SW480 (cell line): ENCODE results near the gene HIBADH.
A peak's percentile ranks its signal among the peaks of the same experiment; 100 is the strongest.

Experiments
- DNase-seq: peaks from one replicate; pipeline ENCODE4 v3.0.0-alpha.2; 2016; ENCODE audit warnings: low spot score

The HIBADH gene

DNA sequence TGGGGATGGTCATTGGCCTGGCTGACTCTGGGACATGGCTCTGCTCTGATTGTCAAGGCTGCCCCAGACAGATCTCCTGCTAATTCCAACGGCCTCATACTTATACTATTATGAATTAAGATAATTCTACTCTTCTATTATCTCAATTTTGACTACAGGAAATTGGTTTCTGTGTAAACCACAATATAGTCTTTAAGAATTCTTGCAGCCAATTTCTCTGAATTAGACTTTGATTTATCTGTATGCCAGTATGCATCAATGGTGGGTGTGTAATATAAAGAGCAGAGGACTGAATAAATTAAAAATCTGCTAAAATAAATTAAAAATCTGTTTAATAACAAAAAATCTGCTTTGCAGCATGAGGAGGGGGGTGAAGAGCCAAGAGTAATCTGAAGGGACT lies 27.0 kb downstream of the HIBADH start:
- no peak for DNase-seq

DNA sequence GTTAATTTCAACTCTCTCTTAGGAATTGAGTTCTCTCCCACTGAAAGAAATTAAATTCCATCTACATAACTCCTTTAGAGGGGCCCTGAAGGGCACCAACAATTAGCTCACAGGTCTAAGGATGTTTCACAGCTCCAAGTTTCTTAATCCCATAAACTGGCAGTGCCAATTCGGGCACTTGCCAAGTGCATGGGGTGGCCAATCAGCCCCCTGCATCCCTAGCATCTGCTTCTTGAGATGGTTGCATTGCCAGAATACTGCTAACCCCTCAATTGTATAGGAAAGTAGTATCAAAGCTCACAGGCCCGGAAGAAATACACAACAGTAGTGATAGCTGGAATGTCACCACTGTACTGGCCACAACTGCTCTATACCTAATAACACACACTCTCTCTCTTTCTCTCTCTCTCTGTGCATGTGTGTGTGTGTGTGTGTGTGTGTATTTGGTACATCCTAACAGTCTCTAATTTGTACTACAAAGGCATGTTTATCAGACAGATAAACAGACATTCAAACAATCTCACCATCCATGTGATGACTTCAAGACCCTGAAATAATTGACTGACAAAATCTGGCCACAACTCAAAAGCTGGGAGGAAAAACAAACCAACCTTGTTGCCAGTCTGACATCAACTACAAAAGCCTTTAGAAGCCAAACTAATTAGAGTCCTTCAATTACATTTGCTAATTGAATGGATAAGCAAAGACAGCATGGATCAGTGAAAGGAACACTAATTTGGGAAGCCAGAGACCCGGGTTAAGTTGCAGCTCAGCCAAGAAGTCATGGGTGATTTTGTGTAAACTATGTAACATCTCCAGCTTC lies 27.8 kb downstream of the HIBADH start:
- no peak for DNase-seq

DNA sequence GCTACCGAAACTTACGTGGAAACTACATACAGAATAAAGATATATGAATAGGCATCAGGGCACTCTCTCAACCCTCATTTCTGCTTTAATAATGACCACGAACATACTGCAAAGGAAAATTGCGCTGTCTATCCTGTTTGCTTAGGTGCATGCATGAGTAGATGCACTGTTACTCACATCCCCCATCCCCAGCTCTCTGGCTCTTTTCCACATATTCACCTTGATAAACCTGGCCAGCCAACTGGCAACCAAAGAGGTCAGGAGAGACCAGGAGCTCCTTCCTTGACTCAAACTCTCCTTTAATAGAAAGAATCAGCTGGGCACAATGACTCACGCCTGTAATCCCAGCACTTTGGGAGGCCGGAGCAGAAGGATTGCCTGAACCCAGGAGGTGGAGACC lies 29.6 kb downstream of the HIBADH start:
- DNase-seq, result no peak

DNA sequence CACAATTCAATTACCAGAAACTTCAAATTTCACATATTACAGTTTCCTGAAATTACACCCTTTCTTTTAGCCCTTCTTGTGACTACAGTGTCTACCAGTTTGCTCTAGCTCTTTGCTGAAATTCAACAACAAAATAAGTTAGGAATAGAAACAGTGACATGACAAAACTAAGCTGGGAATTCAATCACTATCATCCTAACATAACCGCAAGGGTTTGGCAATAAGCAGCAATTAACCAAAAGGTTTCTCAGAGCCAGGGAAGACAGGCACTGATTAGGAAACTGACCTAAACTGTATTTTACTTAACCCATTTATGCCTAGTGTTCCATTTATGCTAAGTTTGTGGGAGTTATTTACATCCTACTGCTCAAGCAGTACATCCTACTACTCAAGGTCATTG lies 31.3 kb downstream of the HIBADH start:
- DNase-seq, result no peak

DNA sequence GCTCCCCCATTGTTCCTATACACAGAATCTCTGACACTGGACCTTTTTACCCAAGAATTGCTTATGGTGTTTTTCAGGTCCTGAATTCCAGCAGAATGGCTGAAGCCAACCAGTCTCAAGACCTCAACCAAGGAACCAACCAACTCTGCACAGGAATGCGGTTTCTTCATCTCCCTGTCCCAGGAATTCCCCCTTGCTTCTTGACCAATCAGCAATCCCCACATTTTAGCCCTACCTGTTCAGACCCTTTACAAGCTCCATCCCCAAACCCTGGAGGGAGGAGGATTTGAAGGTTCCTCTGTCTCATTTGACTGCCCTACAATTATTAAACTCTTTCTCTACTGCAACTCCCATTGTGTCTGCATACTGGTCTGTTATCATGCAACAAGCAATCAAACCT lies 35.5 kb downstream of the HIBADH start:
- DNase-seq, result no peak

DNA sequence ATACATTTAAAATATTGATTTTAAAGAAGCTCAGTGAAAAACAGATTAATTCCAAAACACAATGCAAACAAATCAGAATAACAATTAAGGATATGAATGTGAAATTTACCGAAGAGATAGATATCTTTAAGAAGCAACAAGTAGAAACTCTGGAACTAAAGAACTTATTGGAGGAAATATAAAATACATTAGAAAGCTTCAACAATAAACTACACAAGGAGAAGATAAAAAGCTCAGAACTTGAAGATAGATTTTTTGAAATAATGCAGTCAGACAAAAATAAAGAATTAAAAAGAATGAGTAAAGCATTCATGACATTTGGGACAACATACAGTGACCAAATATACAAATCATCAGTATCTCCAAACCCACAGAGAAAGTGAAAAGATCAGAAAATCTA lies 43.2 kb downstream of the HIBADH start:
- no peak for DNase-seq

DNA sequence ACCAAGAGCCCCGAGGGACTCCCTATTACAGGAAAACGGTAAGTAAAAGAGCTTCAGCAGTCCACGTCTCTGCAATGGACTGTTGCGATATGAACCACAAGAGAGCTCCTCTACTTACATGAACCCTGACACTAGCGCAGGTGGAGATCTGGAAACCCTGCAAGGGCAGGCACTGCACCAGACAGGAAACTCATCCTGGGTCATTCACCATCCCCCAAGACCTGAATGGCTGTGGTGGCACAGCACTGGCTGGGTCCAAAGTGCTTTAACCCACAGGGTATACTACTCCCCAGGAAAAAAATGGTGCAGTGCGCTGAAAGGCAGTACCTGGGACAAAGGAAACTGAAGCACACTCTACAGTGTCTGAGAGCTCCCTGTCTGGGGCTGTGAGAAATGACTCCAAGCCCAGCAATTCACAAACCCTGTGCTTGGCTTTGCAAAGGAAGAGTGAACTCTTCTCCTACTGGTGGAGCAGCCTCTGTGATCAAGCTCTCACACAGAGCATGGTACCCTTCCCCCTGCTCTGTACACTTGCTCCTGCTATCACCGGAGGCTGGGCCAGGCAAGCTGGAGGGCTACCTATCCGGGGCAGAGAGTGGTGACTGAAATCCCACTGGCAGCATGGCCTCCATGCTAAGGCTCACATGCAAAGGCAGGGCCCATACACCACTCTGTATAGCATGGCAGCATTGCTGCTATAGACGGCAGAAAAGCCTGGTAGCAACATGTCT lies 44.9 kb downstream of the HIBADH start:
- DNase-seq, result no peak

DNA sequence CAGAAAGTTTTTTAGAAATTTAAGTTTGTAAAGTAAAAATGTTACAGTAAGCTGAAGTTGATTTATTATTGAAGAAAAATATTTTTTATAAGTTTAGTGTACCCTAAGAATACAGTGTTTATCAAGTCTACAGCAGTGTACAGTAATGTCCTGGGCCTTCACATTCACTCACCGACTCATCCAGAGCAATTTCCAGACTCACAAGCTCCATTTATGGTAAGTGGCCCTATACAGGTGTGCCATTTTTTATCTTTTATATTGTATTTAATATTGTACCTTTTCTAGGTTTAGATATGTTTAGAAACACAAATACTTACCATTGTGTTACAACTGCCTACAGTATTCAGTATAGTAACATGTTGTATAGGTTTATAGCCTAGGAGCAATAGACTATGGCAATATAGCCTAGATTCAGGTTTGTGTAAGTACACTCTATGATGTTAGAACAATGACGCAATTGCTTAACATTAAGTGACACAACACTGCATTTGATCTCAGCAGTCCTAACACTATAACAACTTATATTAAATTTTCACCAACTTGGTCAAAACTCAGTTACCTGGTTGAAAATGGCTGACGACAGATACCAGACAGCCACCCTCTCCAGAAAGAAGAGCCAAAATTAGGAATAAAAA lies 45.7 kb downstream of the HIBADH start:
- DNase-seq, result no peak

DNA sequence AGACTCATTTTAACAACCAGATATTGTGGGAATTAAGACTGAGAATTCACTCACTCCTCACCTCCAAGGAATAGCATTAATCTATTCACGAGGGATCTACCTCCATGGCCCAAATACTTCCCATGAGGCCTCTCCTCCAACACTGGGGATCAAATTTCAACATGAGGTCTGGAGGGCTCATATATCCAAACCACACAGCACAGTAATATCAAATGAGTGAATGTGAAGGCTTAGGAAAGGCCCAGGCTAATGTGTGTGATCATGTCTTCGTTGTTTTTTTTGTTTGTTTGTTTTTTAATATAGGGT lies 46.5 kb downstream of the HIBADH start:
- no peak for DNase-seq

DNA sequence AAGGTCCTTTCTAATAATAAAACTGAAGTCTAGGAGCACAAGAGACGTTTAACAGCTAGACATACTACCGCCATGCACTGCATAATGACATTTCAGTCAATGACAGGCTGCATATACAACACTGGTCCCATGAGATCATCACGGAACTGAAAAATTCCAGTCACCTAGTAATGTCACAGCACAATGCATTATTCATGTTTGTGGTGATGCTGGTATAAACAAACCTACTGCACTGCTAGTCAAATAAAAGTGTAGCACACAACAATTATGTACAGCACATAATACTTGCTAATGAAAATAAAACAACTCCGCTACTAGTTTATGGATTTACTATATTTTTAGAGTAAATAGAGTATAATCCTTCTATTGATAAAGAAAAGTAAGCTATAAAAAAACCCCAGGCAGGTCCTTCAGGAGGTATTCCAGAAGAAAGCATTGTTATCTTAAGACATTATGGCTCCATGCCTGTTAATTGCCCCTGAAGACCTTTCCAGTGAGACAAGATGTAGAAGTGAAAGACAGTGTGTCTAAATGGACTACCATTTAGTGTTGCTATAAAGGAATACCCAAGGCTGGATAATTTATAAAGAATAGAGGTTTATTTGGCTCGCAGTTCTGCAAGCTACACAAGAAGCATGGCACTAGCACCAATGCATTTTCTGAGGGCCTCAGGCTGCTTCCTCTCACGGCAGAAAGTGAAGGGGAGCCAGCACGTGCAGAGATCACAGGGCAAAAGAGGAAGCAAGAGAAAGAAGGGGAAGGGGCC lies 47.1 kb downstream of the HIBADH start:
- no peak for DNase-seq

DNA sequence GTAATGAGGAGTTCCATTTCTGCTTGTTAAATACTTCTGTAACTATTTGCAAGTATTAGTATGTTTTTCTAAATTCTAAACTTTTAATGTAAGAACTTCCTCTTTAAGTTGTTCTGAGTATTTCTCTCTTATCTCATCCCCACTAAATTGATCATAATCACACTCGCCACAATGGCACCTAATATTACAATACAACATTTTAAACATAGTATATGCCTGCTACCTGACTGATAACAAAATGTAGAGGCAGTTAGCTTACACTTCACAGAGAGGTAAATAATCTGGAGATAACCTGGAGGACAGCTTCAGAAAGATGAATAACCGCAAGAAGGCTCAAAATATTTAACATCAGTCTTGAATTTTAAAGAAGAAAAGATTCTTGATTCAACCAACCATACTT lies 48.6 kb downstream of the HIBADH start:
- no peak for DNase-seq

DNA sequence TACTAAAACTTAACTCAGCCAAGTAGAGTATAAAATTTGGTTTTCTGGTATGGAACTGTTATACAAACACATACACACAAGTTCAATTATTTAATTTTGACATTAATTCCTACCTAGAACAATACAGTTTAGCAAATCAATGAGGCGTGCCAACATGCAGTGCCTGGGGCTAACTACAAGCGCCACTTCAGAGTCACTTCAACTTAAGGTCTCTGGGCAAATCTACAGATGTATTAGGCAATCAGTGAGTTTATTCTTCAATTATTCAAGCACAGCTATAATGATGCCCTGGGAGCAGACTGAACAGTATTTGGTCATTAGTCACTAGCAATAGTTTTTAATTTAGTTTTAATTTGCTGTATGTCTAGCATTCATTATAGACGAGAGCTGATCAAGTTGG lies 51.6 kb downstream of the HIBADH start:
- no peak for DNase-seq

DNA sequence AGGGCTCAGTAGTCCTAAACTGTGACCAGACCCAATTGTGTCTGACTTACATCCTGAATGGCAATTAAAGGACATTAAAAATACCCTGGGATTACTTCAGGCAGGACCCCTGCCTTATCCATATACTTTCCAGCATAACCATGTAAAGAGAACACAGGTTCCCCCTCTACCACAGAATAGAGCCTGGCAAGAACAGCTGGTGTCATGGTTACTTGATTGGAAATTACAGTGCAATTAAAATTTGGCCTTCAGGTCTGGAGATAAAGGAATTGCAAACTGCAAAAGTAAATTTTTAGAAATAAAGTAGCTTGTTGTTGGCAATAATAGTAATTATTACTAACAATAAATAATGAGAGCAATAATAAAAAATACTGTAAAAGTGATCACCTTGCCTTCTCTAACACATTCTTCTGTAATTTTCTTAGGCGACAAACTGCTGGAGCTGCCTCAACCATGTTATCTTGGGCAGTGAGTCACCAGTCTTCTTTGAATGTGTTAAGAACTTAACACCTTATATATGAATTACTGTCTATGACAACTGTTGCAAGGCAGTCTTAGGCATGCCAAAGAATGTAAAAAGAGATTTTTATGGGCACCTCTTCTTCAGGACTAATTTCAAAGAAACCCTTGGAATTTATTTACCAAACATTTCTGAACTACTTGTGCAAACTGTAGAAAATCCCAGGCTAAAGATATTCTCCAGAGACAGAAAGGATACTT lies 53.7 kb downstream of the HIBADH start:
- no peak for DNase-seq

DNA sequence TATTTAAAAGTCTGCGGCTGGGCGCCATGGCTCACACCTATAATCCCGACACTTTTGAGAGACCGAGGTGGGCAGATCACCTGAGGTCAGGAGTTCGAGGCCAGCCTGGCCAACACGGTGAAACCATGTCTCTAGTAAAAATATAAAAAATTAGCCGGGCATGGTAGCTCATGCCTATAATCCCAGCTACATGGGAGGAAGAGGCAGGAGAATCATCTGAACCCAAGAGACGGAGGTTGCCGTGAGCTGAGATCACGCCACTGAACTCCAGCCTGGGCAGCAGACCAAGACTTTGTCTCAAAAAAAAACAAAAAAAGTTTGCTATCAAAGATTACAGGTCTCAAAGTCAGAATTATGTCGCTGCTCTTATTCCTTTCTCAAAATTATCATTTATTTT lies 55.5 kb downstream of the HIBADH start:
- no peak for DNase-seq

DNA sequence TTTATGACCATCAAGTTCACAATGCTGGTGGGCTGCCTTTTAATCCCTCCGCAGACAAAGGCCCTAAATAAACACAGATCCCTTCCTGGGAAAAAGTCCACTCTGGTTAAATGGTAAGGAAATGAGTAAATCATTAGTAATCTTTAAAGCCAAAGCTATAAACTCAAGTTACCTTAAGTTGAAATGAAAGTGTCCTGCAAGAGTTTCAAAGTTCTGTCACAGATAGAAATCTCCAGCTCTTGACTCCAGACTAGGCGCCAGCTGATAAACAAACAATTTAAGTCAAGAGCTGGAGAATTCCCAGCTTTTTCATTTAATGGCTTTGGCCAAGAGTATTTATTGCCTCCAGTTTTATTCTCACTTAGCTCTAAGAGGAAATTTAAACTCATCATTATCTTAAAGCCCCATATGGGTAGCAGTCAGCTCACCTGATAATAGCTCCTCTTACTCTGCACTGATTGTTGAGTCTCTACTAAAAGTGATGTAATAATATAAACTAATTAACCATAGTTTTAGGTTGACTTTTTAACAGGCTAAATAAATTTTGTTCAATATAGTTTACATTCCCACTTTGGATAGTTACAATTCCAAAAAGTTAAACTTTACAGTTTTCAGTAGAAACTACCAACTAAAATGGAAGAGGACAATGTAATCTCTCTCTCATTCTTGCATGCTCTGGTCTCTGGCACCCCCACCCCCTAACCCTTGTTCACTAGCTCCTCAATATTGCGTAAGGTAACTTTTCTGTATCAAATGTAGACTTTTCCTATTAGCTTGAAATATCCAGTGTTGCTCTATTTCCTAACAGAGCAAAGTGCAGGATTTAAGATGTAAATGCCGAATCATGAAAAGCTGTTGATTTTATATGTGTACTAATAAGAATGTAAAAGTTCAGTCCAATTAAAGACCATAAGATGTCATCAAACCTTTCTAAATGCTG lies 56.1 kb downstream of the HIBADH start:
- DNase-seq, result no peak

DNA sequence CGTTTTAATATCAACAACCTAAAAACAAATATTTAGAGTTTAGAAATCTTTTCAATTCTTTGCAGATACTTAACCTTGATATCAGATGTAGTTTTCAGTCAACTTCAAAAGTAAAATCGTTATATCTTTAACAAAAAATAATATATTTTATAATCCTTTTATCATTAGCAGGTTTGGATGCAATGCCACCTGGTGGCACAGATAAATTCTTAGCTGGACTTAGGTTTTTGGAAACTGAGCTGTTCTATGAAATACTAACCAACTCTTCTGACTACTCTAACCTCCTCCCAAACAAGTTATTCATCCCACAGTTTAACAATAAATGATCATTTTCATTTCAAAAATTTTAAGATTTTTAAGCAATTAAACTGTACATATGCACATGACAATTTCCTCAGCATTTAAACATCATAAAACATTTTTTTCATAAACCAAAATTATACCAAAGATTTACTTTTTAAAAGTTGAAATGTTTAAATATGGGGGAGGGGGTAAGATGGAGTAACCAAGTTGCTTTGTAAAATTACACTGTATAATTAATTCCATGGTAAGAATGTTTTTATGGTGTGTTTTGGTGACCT lies 56.9 kb downstream of the HIBADH start:
- DNase-seq, result peak; percentile 41

DNA sequence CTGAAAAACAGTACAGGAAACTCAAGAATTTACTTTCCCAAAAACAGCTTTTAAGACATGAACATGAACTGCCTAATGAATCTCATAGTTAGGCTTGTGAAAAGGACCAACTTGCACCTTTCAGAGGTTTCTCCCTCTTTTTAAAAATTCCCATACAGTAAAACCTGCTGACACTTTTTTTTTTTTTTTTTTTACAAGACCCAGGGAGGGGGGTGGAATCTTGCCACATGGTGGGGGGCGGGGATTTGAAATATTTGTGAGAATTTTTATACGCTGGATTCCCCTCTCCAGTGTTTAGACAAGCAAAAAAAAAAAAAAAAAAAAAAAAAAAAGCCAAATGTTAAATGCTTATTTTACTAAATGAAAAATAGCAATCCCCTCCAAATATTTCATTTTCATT lies 57.4 kb downstream of the HIBADH start:
- no peak for DNase-seq

DNA sequence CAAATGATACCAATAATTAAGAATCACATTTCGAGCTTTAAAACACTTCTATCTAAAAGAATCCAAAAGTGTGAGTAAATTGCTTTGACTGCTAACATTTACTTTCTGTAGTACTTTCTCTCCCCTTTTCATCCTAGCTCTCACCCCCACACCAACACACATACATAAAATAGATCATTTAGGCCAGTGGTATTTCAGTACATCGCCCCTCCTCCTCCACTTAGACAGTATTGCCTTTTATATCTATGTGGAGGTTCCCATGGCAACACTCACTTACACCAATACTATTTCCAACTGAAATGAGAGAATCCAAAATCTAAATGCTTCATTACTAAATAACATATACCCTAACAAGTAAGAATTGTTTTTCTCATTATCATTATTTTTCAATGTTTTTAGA lies 58.9 kb downstream of the HIBADH start:
- no peak for DNase-seq

DNA sequence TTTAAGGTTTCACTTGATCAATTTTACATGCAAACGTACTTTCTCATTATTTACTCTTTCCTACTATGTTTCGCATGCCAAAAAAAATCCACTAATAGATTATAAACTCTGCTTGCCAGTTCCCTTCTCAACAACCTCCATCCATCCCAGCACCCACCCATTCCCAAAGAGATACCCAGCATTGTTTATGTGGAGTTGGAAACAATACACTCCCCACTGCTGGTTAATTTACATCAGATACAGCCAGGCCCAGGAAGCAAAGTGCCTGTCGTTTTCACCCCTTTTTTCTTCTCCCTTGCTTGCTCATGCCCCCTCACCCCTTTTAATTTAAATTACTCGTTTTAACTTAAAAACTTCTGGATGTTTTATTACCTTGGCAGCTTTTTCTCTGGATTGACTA lies 59.9 kb downstream of the HIBADH start:
- no peak for DNase-seq

DNA sequence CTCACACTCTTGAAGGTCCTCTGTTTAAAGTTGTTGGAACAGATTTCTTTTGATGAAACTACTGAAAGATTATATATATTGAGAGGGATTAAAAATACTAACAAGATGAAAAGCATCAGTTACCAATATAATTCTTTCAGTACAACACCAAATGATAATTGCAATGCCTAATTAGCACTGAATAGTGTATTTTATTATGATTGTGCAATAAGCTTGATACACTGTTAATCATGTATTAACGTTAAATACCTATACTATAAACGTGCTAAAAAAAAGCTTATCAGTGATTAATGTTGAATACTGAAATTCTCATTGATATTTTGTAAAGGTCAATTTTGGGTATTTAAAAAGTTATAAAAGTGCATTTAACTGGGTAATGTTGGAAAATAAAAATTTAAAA lies 61.5 kb downstream of the HIBADH start:
- DNase-seq, result no peak

DNA sequence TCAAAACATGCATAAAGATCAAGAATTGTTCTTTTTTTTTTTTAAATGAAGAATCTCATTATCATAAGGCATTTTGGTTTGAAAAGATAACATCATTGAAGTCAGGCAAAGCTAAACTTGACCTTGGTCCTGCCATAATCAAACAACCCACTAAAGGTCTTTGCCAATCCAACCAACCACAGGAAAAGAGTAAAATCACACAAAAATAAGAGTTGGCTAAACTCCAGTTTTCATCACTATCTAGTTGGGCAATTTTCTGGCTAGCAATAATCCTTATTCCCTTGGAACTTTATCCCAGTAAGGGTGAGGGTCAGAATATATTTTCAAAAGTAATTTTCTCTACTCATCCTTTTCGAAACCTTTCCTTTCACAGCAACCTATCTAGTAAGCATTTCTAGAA lies 62.4 kb downstream of the HIBADH start:
- DNase-seq, result no peak
